Suppressor macrophage (primary cell): ENCODE results near the gene CASQ1.

ENCODE experiments used
- DNase-seq, 4 experiments: peaks; one replicate each; pipeline ENCODE4 v3.0.0-alpha.2; 2020 to 2022

CASQ1 gene

GRCh38 chr1:160205242-160206035 is 15.1 kb downstream of the CASQ1 start, which contains the start of gene PEA15:
TSS of gene PEA15 (plus strand) at chr1:160205384. CDS start at chr1:160211545, 6,161 bp downstream.
- peak; percentile 62 to 88 (median 75) for DNase-seq

DNA sequence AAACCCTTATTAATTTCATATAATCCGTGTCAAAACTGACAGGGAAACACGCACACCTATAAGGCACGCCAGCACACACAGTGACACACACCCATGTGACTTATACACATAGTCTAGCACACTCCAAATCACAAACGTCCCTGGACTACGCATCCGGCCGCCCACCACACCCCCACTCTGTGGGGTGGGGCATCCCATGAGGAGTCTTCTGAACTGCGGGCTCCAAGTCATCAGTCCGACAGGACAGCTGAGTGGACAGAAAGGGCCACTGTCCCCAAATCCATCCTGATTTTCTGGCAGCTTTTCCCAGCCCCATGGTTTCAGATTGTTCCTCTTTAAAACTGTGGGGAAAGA is 15.6 kb downstream of the CASQ1 start:
- peak; percentile 73 to 83 (median 78) for DNase-seq

DNA sequence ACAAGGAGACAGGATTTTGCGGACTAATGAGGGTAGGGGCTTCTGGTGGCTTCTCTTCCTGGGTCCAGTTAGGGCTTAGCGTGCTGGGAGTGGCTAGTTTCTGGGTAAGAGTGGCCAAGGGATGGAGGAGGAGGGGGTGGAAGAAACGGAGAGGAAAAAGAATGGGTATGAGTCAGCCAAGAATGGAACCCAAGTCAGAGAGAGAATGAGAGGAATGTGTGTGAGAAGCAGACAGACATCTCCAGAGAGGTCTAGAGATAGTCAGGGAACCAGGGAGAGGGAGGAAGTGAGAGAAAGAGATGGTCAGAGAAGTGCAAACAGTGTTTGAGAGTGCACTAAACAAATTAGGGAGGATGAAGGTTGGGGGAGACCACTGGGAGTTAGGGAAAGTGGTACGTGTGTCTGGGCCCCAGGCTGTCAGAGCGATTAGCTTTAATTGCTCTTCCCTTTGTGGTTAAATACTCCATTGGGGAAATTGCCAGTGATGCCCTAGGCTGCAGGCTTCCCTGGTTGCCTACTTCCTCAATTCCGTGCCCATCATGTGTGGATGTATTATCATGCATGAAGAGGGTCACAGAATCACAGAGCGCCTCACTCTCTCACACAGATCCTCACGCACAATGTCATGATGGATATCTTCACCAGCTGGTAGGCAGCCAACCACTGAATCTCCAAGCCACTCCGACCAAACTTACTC is 16.2 kb downstream of the CASQ1 start:
- DNase-seq, result peak; percentile 69 to 79 (median 70)

- no peak for DNase-seq
Observed at GRCh38 chr1:160207118-160207650, 16.8 kb downstream of the CASQ1 start.

GRCh38 chr1:160207771-160208556 is 17.6 kb downstream of the CASQ1 start:
- no peak for DNase-seq

GRCh38 chr1:160208557-160209320 is 18.4 kb downstream of the CASQ1 start:
- DNase-seq, result no peak

DNA sequence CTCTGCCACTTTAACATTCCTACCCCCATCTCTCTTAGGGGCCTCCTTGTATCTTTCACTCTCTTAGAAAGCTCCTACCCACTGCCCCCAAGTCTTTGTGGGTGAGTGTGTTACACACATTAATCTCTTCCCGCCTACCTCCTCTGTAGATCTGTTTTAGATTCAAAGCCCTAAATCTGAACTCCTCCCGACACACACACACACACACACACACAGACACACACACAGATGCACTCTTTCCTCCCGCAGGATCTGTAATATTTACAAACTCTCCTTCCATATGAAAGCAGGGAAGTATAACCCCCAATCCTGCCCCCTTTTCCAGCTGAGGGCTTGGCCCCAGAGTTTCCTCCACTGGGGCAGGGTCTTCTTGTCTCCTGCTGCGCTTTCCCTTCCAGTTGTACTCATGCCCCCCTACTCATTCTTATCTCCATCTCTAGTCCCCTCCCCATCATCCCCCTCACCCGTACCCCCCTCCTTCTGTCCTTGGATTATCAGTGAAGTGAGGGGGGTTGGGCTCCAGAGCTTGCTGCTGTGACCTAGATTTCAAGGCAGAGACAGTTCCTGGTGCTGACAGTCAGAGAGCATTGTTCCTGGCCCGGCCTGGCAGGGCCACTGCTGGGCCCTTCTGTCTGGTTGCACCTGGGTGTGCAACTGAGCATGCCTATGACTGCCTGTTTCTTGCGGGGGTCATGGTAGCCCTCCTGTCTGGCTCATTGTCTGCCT is 19.1 kb downstream of the CASQ1 start:
- no peak for DNase-seq

DNA sequence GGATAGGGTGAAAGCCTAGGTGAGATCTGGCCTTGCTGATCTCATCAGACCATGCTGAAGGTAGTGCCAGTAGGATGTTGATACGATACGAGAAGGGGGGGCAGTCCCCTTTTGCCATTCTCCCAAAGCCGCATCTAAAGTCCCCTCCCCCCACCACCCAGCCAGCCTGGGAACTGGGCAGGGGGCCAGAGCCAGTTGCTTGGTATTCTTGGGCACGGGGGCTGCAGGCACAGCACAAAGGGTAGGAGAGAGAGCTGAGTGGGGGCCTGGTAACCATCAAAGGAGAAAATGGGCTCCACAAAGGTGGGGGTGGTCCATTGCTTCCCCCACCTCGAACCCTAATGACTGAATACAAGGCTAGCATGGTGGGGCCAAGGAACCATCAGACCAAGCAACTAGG is 20.2 kb downstream of the CASQ1 start:
- no peak for DNase-seq

DNA sequence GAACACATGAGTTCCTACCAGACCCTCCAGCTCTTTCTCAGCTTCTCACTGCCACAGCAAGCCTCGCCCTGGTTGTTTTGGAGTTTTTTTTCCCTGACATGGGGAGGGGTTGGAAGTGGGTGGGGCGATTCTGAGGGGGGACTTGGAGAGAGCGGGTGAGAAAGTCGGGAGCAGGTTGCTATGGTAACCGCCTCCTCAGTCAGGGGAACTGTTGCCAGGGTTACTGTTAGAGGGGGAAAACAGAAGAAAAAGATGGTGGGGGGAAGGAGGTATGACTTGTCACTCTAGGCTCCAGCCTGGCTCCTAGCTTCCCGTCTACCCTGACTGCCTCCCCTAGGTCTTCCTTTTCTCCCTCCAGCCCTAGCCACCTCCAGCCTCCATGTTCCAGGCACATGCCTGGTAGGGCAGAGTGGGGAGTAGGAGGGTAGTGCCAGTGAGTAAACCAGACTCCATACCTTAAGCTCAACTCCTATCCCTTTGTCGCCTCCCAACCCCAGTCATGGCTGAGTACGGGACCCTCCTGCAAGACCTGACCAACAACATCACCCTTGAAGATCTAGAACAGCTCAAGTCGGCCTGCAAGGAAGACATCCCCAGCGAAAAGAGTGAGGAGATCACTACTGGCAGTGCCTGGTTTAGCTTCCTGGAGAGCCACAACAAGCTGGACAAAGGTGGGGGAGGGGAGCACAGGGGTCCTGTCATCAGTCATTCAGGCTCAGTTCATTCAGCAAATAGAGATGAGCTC is 20.8 kb downstream of the CASQ1 start:
- DNase-seq, result no peak

DNA sequence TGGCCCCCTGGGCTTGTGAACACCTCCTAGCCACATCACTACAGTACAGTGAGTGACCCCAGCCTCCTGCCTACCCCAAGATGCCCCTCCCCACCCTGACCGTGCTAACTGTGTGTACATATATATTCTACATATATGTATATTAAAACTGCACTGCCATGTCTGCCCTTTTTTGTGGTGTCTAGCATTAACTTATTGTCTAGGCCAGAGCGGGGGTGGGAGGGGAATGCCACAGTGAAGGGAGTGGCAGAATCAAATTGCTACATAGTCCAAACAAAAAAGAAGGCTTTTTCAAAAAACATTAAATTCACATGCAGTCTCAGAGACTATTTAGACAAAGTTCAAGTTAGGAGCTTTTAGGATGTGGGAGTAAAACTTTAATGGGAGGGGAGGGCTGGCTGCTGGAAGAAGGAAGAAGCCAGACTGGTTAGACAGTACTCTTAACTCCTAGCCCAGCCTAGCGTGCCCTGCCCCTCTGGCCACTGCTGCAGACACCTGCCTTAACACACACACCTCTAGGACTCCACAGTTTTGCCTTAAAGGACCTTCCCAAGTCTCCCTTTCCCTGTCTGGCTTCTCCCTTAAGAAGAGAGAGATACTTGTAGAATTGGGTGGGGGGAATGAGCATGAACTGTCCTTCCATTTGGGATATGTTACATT is 24.2 kb downstream of the CASQ1 start:
- DNase-seq, result no peak

- DNase-seq, result no peak
Observed at GRCh38 chr1:160216301-160216700, 25.9 kb downstream of the CASQ1 start.

DNA sequence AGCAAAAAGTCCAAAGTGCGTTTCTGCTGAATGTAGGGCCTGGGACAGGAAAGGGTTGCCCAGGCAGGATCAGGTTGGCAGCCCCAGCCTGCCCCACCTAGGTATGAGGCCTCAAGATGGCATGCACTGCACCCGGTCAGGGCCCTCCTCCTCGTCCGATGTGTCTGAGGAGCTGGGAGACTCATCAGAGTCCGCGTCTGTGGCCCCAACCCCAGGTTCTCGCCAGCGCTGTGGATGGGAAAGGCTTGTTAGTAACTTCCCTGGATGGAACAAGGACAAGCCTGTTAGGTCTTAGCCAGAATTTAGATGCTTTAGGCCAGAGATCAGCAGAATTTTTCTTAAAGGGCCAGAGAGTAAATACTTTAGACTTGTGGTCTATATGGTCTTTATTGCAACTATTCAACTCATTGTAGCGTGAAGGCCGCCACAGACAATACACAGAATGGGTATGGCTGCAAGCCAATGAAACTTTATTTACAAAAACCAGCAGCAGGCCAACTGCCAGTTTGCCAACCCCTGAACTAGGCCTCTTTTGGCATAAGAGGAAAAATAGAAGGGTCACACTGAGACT is 27.2 kb downstream of the CASQ1 start:
- DNase-seq, result no peak

DNA sequence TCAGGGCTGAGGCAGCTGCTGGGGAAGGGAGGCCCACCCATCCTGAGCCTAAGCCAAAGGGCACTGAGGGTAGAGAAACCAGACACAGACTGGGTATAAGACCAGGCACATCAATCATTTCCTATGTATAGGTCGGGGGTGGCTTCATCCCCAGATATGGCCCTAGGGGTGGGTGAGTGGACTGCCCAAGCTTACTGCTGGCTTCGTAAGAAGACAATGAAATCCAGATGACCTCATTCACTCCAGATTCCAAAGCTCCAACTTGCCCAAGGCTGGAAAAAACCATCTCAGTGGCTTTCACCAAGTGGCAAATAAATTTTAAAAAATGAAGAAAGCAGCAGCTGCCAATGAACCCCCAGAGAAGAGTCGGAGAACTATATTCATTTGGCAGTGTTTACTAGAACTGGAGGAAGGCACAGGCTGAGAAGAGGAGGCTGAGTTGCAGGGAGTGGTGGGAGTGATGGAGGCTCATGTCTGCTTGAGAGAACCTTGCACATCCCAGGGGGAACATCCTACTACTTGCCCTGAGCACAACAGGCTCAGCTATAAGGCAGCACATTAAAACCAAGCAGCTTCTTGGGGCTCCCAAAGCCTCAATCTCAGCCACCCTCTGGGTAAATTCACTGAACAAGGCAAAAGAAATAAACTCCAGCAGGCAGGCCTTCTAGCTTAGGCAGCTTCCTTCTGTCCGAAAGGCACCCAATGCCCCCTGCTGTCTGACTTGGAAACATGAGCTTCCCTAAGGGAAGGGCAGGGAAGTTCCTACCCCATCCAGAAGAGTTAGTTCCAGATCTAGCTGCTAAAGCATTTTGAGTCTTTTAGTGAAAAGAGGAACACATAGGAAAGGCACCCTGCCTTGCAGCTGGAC is 28.9 kb downstream of the CASQ1 start:
- peak; percentile 50 to 78 (median 76) for DNase-seq

DNA sequence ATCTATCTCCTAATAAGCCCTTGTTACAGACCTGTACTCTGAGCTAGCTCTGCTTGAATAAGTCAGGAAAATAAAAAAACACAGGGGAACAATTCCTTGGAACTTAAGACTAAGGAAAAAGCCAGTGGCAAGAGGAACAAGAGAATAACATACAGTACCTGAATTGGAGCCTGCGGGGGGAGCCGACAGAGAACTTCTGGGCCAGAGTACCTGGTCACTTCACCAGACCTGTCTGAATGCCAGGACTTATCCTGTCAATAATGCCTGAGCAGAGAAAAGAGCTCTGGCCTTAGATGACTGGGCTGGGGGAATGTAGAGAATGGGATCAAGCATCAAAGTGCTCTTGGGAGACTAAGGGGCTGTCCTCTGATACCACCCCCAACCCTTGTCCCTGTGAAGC is 29.9 kb downstream of the CASQ1 start:
- DNase-seq, result no peak

- peak in 2 of 4 experiments; percentile 16 to 24 for DNase-seq
Observed at GRCh38 chr1:160221089-160221488, 30.7 kb downstream of the CASQ1 start.

GRCh38 chr1:160222546-160222945 is 32.2 kb downstream of the CASQ1 start:
- DNase-seq, result no peak

DNA sequence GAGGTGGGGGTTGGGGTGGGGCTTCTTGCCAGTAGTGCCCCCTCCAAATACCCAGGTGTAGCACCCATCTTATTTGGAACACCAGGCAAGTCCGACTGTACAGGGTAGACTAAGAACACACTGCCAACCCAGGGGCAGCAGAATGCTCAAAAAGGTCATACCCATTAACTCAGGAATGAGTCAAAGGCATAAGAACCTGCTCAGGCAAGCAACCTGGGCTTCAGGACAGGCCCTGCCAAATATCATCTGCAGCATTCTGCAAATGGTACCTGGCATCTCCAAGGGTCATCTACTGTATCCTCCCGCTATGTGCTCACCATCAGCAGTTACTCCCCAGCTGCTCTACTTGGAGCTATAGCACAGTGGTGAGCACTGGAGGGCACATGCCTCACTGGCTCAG is 34.2 kb downstream of the CASQ1 start:
- no peak for DNase-seq

GRCh38 chr1:160225345-160225744 is 35.0 kb downstream of the CASQ1 start:
- no peak for DNase-seq

GRCh38 chr1:160226623-160227022 is 36.2 kb downstream of the CASQ1 start:
- DNase-seq, result no peak
